Type B pancreatic cell (in vitro differentiated cells): ENCODE measurements around the gene SHISA5. TPM values are rescaled to one million over a fixed set of nuclear protein-coding genes. Genes with fewer than 3 reads are reported as not detected.

Experiments used
- DNase-seq: peaks from one replicate; pipeline ENCODE4 v3.0.0; 2021; ENCODE audit warnings: mixed read lengths; ENCODE audit not compliant: unreplicated experiment; ENCODE audit errors: extremely low spot score
- H3K27ac Mint-ChIP-seq: 2 replicates; pipeline ENCODE4 v1.8.0; 2021; ENCODE audit warnings: mild to moderate bottlenecking, mixed read lengths
- H3K27me3 Mint-ChIP-seq: 2 replicates; pipeline ENCODE4 v1.8.0; 2021; ENCODE audit warnings: mixed read lengths
- H3K36me3 Mint-ChIP-seq: 2 replicates; pipeline ENCODE4 v1.8.0; 2021; ENCODE audit warnings: mixed read lengths
- H3K4me1 Mint-ChIP-seq: one replicate; pipeline ENCODE4 v1.8.0; 2021; ENCODE audit warnings: mixed read lengths; ENCODE audit not compliant: unreplicated experiment
- H3K4me3 Mint-ChIP-seq: 2 replicates; pipeline ENCODE4 v1.8.0; 2021; ENCODE audit warnings: mild to moderate bottlenecking, mixed read lengths
- H3K9me3 Mint-ChIP-seq: 2 replicates; pipeline ENCODE4 v1.8.0; 2021; ENCODE audit warnings: mixed read lengths
- CTCF ChIP-seq: fragments of 200-600 bp; sonication (generic); conservative IDR thresholded peaks from 2 replicates; pipeline ENCODE4 v1.5.0; 2021; ENCODE audit warnings: antibody characterized with exemption, mild to moderate bottlenecking
- total RNA-seq: library from RNA; stranded (reverse); gene quantifications from 2 replicates; pipeline ENCODE4 v1.2.1, GENCODE V29; 2021; ENCODE audit warnings: low replicate concordance

SHISA5 gene
- total RNA-seq, 1 donor from 2014 or later: 162 TPM

GRCh38 chr3:48445277-48445882, 58.6 kb downstream of the SHISA5 start:
- Mint-ChIP-seq H3K9me3 (no peaks in the 10 kb centered on the region), H3K4me3 (peak overlapping the region; percentile 92), H3K27ac (peak overlapping the region; percentile 93), H3K4me1 (peaks cover 25% of the 10 kb centered on the region), H3K36me3 (peaks cover 3% of the 10 kb centered on the region), H3K27me3 (no peaks in the 10 kb centered on the region)
- no peak for DNase-seq
- TF ChIP-seq CTCF: no peak

GRCh38 chr3:48441940-48442339, 62.0 kb downstream of the SHISA5 start:
- H3K9me3 Mint-ChIP-seq: no peaks in the 10 kb centered on the region
- DNase-seq: no peak
- H3K4me3 Mint-ChIP-seq: peak overlapping the region; percentile 98
- peak overlapping the region; percentile 95 for H3K27ac Mint-ChIP-seq
- no peaks in the 10 kb centered on the region for H3K27me3 Mint-ChIP-seq
- peaks cover 25% of the 10 kb centered on the region for H3K4me1 Mint-ChIP-seq
- TF ChIP-seq CTCF: no peak
- H3K36me3 Mint-ChIP-seq: peaks cover 3% of the 10 kb centered on the region

- H3K9me3 Mint-ChIP-seq: no peaks in the 10 kb centered on the region
- no peaks in the 10 kb centered on the region for H3K27me3 Mint-ChIP-seq
- peak overlapping the region; percentile 95 for H3K27ac Mint-ChIP-seq
- DNase-seq: no peak
- TF ChIP-seq CTCF: no peak
- H3K4me3 Mint-ChIP-seq: peak overlapping the region; percentile 98
- H3K36me3 Mint-ChIP-seq: no peaks in the 10 kb centered on the region
- H3K4me1 Mint-ChIP-seq: peaks cover 16% of the 10 kb centered on the region
Observed at GRCh38 chr3:48440590-48440958, 63.4 kb downstream of the SHISA5 start.

GRCh38 chr3:48439820-48440589, 64.0 kb downstream of the SHISA5 start, which contains the start of the genes CCDC51 and TMA7:
TSS of gene CCDC51 (minus strand) at chr3:48440119. CDS start at chr3:48435128, 4,991 bp downstream.
TSS of gene TMA7 (plus strand) at chr3:48440257. CDS start at chr3:48440297, 40 bp downstream.
- Mint-ChIP-seq H3K4me1 (peaks cover 14% of the 10 kb centered on the region), H3K9me3 (no peaks in the 10 kb centered on the region), H3K4me3 (peak within 1 kb of the TSS; percentile 98), H3K36me3 (no peaks in the 10 kb centered on the region), H3K27me3 (no peaks in the 10 kb centered on the region), H3K27ac (peak within 1 kb of the TSS; percentile 95)
- peak; percentile 97 for DNase-seq
- TF ChIP-seq CTCF: no peak

- DNase-seq: no peak
- TF ChIP-seq CTCF: no peak
- peaks cover 4% of the 10 kb centered on the region for H3K36me3 Mint-ChIP-seq
- H3K9me3 Mint-ChIP-seq: no peaks in the 10 kb centered on the region
- no peaks in the 10 kb centered on the region for H3K27me3 Mint-ChIP-seq
- no peak overlapping the region for H3K27ac Mint-ChIP-seq
- no peak overlapping the region for H3K4me3 Mint-ChIP-seq
- H3K4me1 Mint-ChIP-seq: peaks cover 21% of the 10 kb centered on the region
Observed at GRCh38 chr3:48437812-48438211, 66.2 kb downstream of the SHISA5 start.
